Breast epithelium (tissue), 4 donors: Measurements from ENCODE around the gene GRB14. TPM values are rescaled to one million over a fixed set of nuclear protein-coding genes. Genes with fewer than 3 reads are reported as not detected.

Experiments
- DNase-seq, 2 donors: peaks; one replicate each; pipeline ENCODE4 v3.0.0-alpha.2; 2019; ENCODE audit warnings: low spot score in 2 of 2
- H3K27ac ChIP-seq, 2 donors: fragments of 200-600 bp; sonication (generic) in 1 of 2; one replicate each; pipeline ENCODE4 v1.5.1; 2016 to 2019; ENCODE audit warnings: mild to moderate bottlenecking in 1 of 2
- H3K27me3 ChIP-seq, 2 donors: fragments of 200-600 bp; sonication (generic) in 1 of 2; one replicate each; pipeline versions ENCODE4 v1.5.1 to v1.6.0; 2017 to 2019; ENCODE audit warnings: control low read depth in 1 of 2, mild to moderate bottlenecking in 1 of 2
- H3K36me3 ChIP-seq: fragments of 200-600 bp; one replicate; pipeline ENCODE4 v1.5.1; 2019
- H3K4me1 ChIP-seq, 2 donors: fragments of 200-600 bp; sonication (generic); one replicate each; pipeline ENCODE4 v1.5.1; 2016 to 2019; ENCODE audit warnings: control low read depth in 1 of 2
- H3K4me3 ChIP-seq, 3 donors: fragments of 200-600 bp; sonication (generic); 1 replicate in 2 of 3; 2 replicates in 1 of 3; pipeline ENCODE4 v1.5.1; 2016 to 2019; ENCODE audit warnings: mild to moderate bottlenecking in 3 of 3, moderate library complexity in 2 of 3
- H3K9me3 ChIP-seq, 2 donors: fragments of 200-600 bp; sonication (generic) in 1 of 2; one replicate each; pipeline ENCODE4 v1.5.1; 2016 to 2019; ENCODE audit warnings: control low read depth in 1 of 2
- POLR2A ChIP-seq: fragments of 450-650 bp; IDR thresholded peaks from one replicate; pipeline ENCODE4 v1.6.1; 2016; ENCODE audit warnings: antibody characterized with exemption, mild to moderate bottlenecking, moderate library complexity
- POLR2AphosphoS5 ChIP-seq, 3 donors: sonication (generic); formaldehyde crosslinking; IDR thresholded peaks; one replicate each; pipeline ENCODE4 v1.6.1; 2017; ENCODE audit warnings: antibody characterized with exemption in 3 of 3
- intact Hi-C: fragments of 100-400 bp; cut with DNase I; formaldehyde crosslinking; loops from one replicate; pipeline ENCODE4 v1.15.1; 2023; ENCODE audit warnings: low total_unique reads
- total RNA-seq, 3 donors: library from RNA; depleted of rRNA; stranded (reverse); fragments of >200 nt; gene quantifications; one replicate each; pipeline ENCODE4 v1.1.0, GENCODE V29; 2016
- TF ChIP-seq, protein P1 (sequence below), 3 donors: fragments of 450-650 bp; IDR thresholded peaks; one replicate each; pipeline ENCODE4 v1.5.1; 2016 to 2017; ENCODE audit warnings: antibody characterized with exemption in 3 of 3, mild to moderate bottlenecking in 3 of 3, moderate library complexity in 3 of 3

The GRB14 gene
- total RNA-seq, 3 donors from 2014 or later: 2.5 to 13.1 (median 4.6) TPM

DNA sequence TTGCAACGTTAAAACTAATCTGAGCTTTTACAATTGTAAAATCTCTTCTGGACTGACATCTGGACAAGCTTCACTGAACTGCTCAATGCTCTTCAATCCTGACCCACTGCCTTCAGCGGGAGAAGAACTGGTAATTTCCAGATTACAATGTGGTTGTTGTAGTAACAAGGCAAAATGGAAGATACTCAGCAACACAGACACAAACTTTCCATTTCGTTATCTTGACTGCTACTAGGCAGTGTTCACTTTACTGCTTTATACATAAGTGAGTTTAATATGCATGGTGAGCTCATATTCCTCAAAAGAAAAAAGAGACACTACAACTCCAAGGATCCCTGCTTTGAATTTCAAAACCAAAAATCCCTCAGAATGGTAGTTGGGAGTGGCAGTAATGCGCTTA lies 51.9 kb downstream of the GRB14 start:
- H3K27me3 ChIP-seq: no peaks in the 10 kb centered on the region
- intact Hi-C loops: no loop called here
- no peaks in the 10 kb centered on the region for H3K9me3 ChIP-seq
- TF ChIP-seq, protein P1, sequence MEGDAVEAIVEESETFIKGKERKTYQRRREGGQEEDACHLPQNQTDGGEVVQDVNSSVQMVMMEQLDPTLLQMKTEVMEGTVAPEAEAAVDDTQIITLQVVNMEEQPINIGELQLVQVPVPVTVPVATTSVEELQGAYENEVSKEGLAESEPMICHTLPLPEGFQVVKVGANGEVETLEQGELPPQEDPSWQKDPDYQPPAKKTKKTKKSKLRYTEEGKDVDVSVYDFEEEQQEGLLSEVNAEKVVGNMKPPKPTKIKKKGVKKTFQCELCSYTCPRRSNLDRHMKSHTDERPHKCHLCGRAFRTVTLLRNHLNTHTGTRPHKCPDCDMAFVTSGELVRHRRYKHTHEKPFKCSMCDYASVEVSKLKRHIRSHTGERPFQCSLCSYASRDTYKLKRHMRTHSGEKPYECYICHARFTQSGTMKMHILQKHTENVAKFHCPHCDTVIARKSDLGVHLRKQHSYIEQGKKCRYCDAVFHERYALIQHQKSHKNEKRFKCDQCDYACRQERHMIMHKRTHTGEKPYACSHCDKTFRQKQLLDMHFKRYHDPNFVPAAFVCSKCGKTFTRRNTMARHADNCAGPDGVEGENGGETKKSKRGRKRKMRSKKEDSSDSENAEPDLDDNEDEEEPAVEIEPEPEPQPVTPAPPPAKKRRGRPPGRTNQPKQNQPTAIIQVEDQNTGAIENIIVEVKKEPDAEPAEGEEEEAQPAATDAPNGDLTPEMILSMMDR (IDR thresholded peaks at IDR 0.05): no peak
- TF ChIP-seq POLR2A: no peak
- TF ChIP-seq POLR2AphosphoS5 (IDR thresholded peaks at IDR 0.05): no peak
- H3K4me1 ChIP-seq: no peaks in the 10 kb centered on the region
- no peak overlapping the region for H3K27ac ChIP-seq
- H3K4me3 ChIP-seq: no peak overlapping the region
- H3K36me3 ChIP-seq: no peaks in the 10 kb centered on the region
- no peak for DNase-seq

DNA sequence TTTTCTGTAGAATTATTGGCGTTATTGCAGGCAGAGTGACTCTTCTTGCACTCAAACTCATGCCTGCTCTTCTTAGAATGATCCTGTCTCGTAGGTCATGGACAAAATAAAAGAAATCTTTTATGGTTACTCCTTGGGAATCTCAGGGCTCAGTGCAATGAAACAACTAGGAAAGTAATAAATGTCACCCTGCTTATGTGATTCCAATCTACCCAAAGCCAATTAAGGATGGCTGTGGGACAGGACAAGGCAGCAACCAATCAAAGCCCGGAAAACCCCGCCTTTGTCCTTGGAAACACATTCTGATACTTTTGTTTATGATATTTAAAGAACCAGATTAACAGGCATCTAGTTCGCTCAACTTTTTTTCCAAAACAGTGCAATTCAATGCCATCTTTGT lies 53.0 kb downstream of the GRB14 start:
- H3K27me3 ChIP-seq: no peaks in the 10 kb centered on the region
- H3K36me3 ChIP-seq: no peaks in the 10 kb centered on the region
- H3K4me3 ChIP-seq: no peak overlapping the region
- no peaks in the 10 kb centered on the region for H3K4me1 ChIP-seq
- H3K27ac ChIP-seq: no peak overlapping the region
- H3K9me3 ChIP-seq: no peaks in the 10 kb centered on the region
- DNase-seq: no peak
- TF ChIP-seq POLR2A: no peak
- TF ChIP-seq, protein P1 (IDR thresholded peaks at IDR 0.05): no peak
- TF ChIP-seq POLR2AphosphoS5 (IDR thresholded peaks at IDR 0.05): no peak
- intact Hi-C loops: no loop called here

DNA sequence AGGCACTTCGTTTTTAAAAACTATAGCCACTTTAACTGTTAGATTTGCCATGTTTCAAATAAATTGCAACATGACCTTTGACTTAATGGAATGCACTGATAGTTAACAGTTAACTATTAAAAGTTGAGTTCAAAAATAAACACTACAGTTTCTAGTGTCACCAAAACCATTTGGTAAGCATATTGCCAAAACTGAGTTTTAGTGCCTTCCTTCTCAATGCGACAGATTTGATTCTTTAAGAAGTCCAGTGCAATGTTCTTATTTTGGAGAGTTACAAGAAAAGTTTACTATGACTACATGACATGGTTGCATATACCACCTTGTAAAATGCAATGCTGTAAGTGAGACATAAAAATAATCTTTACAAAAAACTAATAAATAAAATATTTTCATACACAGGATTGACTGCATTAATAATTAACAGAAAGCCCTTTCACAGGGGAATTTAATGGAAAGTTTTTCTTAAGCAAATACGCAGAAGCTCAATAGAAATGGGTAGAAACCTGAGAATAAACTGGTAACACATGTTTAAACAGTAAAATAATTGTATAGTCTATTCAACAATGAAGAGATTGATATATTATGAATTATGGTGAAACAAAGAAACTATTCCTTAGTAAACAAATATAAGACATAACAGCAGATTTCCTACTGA lies 53.8 kb downstream of the GRB14 start:
- no peaks in the 10 kb centered on the region for H3K36me3 ChIP-seq
- no peak overlapping the region for H3K4me3 ChIP-seq
- no peaks in the 10 kb centered on the region for H3K27me3 ChIP-seq
- TF ChIP-seq POLR2AphosphoS5 (IDR thresholded peaks at IDR 0.05): no peak
- TF ChIP-seq, protein P1 (IDR thresholded peaks at IDR 0.05): no peak
- no peak for TF ChIP-seq POLR2A
- no peak for DNase-seq
- H3K27ac ChIP-seq: no peak overlapping the region
- no peaks in the 10 kb centered on the region for H3K9me3 ChIP-seq
- H3K4me1 ChIP-seq: no peaks in the 10 kb centered on the region
- intact Hi-C loops: no loop called here

DNA sequence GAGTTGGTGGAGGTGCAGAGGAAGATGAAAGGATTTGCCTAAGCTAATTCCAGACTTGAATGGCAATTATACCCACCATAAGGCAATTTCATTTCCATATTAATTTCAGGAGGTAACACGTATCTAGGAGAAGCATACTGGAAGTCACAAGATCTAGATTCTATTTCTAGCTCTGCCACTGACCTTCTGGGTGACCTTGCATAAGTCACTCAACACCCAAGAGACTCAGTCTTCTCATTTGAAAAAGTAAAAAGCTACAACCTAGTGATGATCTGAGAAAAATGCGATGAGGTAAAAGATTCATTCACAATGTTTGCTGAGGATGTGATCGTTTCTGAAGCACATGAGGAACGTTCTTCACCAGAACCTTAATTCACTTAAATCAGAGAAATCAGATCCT lies 55.9 kb downstream of the GRB14 start:
- TF ChIP-seq, protein P1 (IDR thresholded peaks at IDR 0.05): no peak
- no peak for TF ChIP-seq POLR2AphosphoS5 (IDR thresholded peaks at IDR 0.05)
- no peak for TF ChIP-seq POLR2A
- Histone ChIP-seq H3K27ac (no peak overlapping the region), H3K4me1 (no peaks in the 10 kb centered on the region), H3K4me3 (no peak overlapping the region), H3K9me3 (no peaks in the 10 kb centered on the region), H3K27me3 (no peaks in the 10 kb centered on the region), H3K36me3 (no peaks in the 10 kb centered on the region)
- intact Hi-C loops: no loop called here
- no peak for DNase-seq

DNA sequence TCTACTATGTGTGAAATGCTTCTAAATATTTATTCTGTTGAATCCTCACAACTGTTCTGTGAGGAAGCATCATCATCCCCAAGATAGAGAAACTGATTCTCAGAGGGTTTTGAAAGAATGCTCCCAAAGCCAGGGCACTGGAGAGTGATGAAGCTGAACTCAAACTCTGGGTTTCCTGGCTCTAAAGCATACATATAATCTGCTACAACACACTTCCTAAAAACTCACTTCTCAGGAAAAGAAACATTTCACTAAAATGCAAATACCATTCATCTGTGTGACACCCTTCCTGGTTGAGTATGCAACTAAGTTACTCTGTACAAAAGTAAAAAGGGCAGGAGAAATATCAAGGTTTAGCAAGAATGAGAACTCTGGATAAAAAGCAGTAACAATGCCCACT lies 58.6 kb downstream of the GRB14 start:
- H3K9me3 ChIP-seq: no peaks in the 10 kb centered on the region
- H3K27me3 ChIP-seq: no peaks in the 10 kb centered on the region
- intact Hi-C loops: no loop called here
- no peaks in the 10 kb centered on the region for H3K36me3 ChIP-seq
- no peaks in the 10 kb centered on the region for H3K4me1 ChIP-seq
- no peak for DNase-seq
- H3K27ac ChIP-seq: no peak overlapping the region
- no peak overlapping the region for H3K4me3 ChIP-seq
- TF ChIP-seq POLR2AphosphoS5 (IDR thresholded peaks at IDR 0.05): no peak
- TF ChIP-seq, protein P1 (IDR thresholded peaks at IDR 0.05): no peak
- no peak for TF ChIP-seq POLR2A
